GM12801 (cell line): ENCODE results near the gene SV2B.

Experiments used
- CTCF ChIP-seq: IDR thresholded peaks from one replicate; pipeline ENCODE4 v1.5.1; 2011; ENCODE audit warnings: control low read depth; ENCODE audit not compliant: insufficient read length; ENCODE audit errors: extremely low read depth

The SV2B gene

DNA sequence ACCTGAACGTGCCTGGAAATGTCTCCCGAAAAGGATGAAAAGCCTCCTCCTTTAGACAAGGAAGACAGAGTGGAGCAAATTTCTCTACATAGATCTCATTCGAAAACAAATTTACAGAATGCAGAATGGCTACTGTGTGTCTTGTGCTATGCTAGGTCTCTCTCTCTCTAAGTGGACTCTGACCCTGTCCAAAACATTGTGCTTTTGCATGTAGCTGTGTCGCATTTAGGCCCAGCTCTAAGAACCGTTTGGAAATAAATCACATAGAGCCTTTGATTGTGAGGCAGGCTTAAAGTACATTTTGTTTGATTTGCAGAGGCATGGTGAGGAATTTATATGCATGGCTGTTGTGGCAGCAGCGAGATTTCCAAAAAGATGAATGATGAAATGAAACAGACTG lies 198.0 kb downstream of the SV2B start:
- TF ChIP-seq CTCF, result no peak

- no peak for TF ChIP-seq CTCF
Observed at GRCh38 chr15:91302588-91303439, 202.8 kb downstream of the SV2B start.

DNA sequence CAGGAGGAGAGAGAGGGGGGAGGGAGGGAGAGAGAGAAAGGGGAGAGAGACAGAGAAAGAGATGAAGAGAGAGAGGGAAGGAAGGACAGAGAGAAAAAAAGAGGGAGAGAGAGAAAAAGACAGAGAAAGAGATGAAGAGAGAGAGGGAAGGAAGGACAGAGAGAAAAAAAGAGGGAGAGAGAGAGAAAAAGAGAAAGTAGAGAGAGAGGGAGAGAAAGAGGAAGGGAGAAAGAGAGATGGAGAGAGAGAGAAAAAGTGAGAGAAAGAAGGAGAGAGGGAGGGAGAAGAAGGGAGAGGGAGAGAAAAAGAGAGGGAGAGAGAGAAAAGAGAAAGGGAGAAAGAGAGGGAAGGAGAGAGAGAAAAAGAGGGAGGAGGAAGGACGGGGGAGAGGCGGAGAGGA lies 204.2 kb downstream of the SV2B start:
- TF ChIP-seq CTCF, result no peak

- no peak for TF ChIP-seq CTCF
Observed at GRCh38 chr15:91304786-91305185, 204.7 kb downstream of the SV2B start.

GRCh38 chr15:91306144-91306543 lies 206.1 kb downstream of the SV2B start:
- no peak for TF ChIP-seq CTCF

GRCh38 chr15:91307601-91308000 lies 207.5 kb downstream of the SV2B start:
- TF ChIP-seq CTCF, result no peak

GRCh38 chr15:91308199-91308598 lies 208.1 kb downstream of the SV2B start:
- no peak for TF ChIP-seq CTCF
